ENCODE measurements around the gene SUSD4.
"Not testable (repeated sequence)": the region's sequence is repeated elsewhere in the genome, so short reads cannot be mapped to it uniquely, and the experiment has no call there.

The SUSD4 gene

GRCh38 chr1:223253916-223254315 is 110.1 kb downstream of the SUSD4 start:
- DNase-seq (ENCODE audit: low read depth in 2 of 2) = no peak

GRCh38 chr1:223251387-223251786 is 112.6 kb downstream of the SUSD4 start:
- not testable (repeated sequence) for DNase-seq (ENCODE audit: low read depth in 2 of 2)

- DNase-seq (ENCODE audit: low read depth in 2 of 2) = no peak
Measured at GRCh38 chr1:223250632-223251015, 113.4 kb downstream of the SUSD4 start.

- no peak for DNase-seq (ENCODE audit: low read depth in 2 of 2)
Measured at GRCh38 chr1:223249854-223250631, 113.9 kb downstream of the SUSD4 start.

- DNase-seq (ENCODE audit: low read depth in 2 of 2) = no peak
Measured at GRCh38 chr1:223248770-223249140, 115.2 kb downstream of the SUSD4 start.

- DNase-seq (ENCODE audit: low read depth in 2 of 2) = no peak
Measured at GRCh38 chr1:223248001-223248769, 115.8 kb downstream of the SUSD4 start.

- DNase-seq (ENCODE audit: low read depth in 2 of 2) = no peak
Measured at GRCh38 chr1:223246476-223247112, 117.4 kb downstream of the SUSD4 start.

- DNase-seq (ENCODE audit: low read depth in 2 of 2) = no peak
Measured at GRCh38 chr1:223245983-223246382, 118.0 kb downstream of the SUSD4 start.

- no peak for DNase-seq (ENCODE audit: low read depth in 2 of 2)
Measured at GRCh38 chr1:223245411-223245810, 118.6 kb downstream of the SUSD4 start.

- DNase-seq (ENCODE audit: low read depth in 2 of 2) = no peak
Measured at GRCh38 chr1:223244366-223245103, 119.4 kb downstream of the SUSD4 start.

- no peak for DNase-seq (ENCODE audit: low read depth in 2 of 2)
Measured at GRCh38 chr1:223243441-223244050, 120.4 kb downstream of the SUSD4 start.

- DNase-seq (ENCODE audit: low read depth in 2 of 2) = no peak
Measured at GRCh38 chr1:223242971-223243370, 121.0 kb downstream of the SUSD4 start.

- no peak for DNase-seq (ENCODE audit: low read depth in 2 of 2)
Measured at GRCh38 chr1:223242382-223242955, 121.5 kb downstream of the SUSD4 start.

- no peak for DNase-seq (ENCODE audit: low read depth in 2 of 2)
Measured at GRCh38 chr1:223240122-223240521, 123.9 kb downstream of the SUSD4 start.

GRCh38 chr1:223235091-223235490 is 128.9 kb downstream of the SUSD4 start:
- no peak for DNase-seq (ENCODE audit: low read depth in 2 of 2)

GRCh38 chr1:223234534-223234933 is 129.4 kb downstream of the SUSD4 start:
- no peak for DNase-seq (ENCODE audit: low read depth in 2 of 2)

GRCh38 chr1:223234170-223234514 is 129.8 kb downstream of the SUSD4 start:
- no peak for DNase-seq (ENCODE audit: low read depth in 2 of 2)

- DNase-seq (ENCODE audit: low read depth in 2 of 2) = no peak
Measured at GRCh38 chr1:223233410-223234169, 130.4 kb downstream of the SUSD4 start.

- DNase-seq (ENCODE audit: low read depth in 2 of 2) = no peak
Measured at GRCh38 chr1:223233019-223233409, 131.0 kb downstream of the SUSD4 start.

GRCh38 chr1:223231581-223231980 is 132.4 kb downstream of the SUSD4 start:
- no peak for DNase-seq (ENCODE audit: low read depth in 2 of 2)
